ENCODE data around the gene ARRDC5.
"Not testable (repeated sequence)": the region's sequence is repeated elsewhere in the genome, so short reads cannot be mapped to it uniquely, and the experiment has no call there.

ARRDC5 gene

GRCh38 chr19:4909897-4910593, 7.3 kb upstream of the ARRDC5 start:
- peak; percentile 72 for DNase-seq (ENCODE audit: low read depth)

- DNase-seq (ENCODE audit: low read depth): peak; percentile 32
Measured at GRCh38 chr19:4909156-4909896, 6.6 kb upstream of the ARRDC5 start, which contains the start of gene UHRF1. UHRF1 (plus strand) TSS chr19:4909501; CDS start chr19:4910886, 1,385 bp downstream.

GRCh38 chr19:4908781-4909155, 6.1 kb upstream of the ARRDC5 start:
- DNase-seq (ENCODE audit: low read depth): no peak

GRCh38 chr19:4908360-4908759, 5.7 kb upstream of the ARRDC5 start:
- no peak for DNase-seq (ENCODE audit: low read depth)

GRCh38 chr19:4906963-4907362, 4.3 kb upstream of the ARRDC5 start:
- DNase-seq (ENCODE audit: low read depth): no peak

GRCh38 chr19:4904481-4904880, 1.8 kb upstream of the ARRDC5 start:
- no peak for DNase-seq (ENCODE audit: low read depth)

GRCh38 chr19:4900879-4901278, 1.8 kb downstream of the ARRDC5 start:
- not testable (repeated sequence) for DNase-seq (ENCODE audit: low read depth)

GRCh38 chr19:4897146-4897545, 5.5 kb downstream of the ARRDC5 start:
- DNase-seq (ENCODE audit: low read depth): no peak

GRCh38 chr19:4896372-4896771, 6.3 kb downstream of the ARRDC5 start:
- DNase-seq (ENCODE audit: low read depth): peak; percentile 37

GRCh38 chr19:4892962-4893361, 9.7 kb downstream of the ARRDC5 start:
- not testable (repeated sequence) for DNase-seq (ENCODE audit: low read depth)

GRCh38 chr19:4891066-4891465, 11.6 kb downstream of the ARRDC5 start:
- DNase-seq (ENCODE audit: low read depth): no peak

GRCh38 chr19:4889034-4889815, 13.5 kb downstream of the ARRDC5 start:
- peak; percentile 82 for DNase-seq (ENCODE audit: low read depth)

GRCh38 chr19:4887803-4888202, 14.9 kb downstream of the ARRDC5 start:
- DNase-seq (ENCODE audit: low read depth): not testable (repeated sequence)

GRCh38 chr19:4884993-4885392, 17.7 kb downstream of the ARRDC5 start:
- not testable (repeated sequence) for DNase-seq (ENCODE audit: low read depth)

- DNase-seq (ENCODE audit: low read depth): not testable (repeated sequence)
Measured at GRCh38 chr19:4882874-4883273, 19.8 kb downstream of the ARRDC5 start.

- DNase-seq (ENCODE audit: low read depth): no peak
Measured at GRCh38 chr19:4879041-4879440, 23.7 kb downstream of the ARRDC5 start.

- no peak for DNase-seq (ENCODE audit: low read depth)
Measured at GRCh38 chr19:4878491-4878968, 24.2 kb downstream of the ARRDC5 start.

GRCh38 chr19:4877753-4878490, 24.8 kb downstream of the ARRDC5 start:
- no peak for DNase-seq (ENCODE audit: low read depth)

GRCh38 chr19:4873930-4874329, 28.8 kb downstream of the ARRDC5 start:
- no peak for DNase-seq (ENCODE audit: low read depth)

GRCh38 chr19:4871711-4872110, 31.0 kb downstream of the ARRDC5 start:
- no peak for DNase-seq (ENCODE audit: low read depth)

GRCh38 chr19:4870025-4870700, 32.5 kb downstream of the ARRDC5 start:
- DNase-seq (ENCODE audit: low read depth): peak; percentile 89
